Neural crest cell (in vitro differentiated cells): ENCODE results near the gene SV2B. TPM values are rescaled to one million over a fixed set of nuclear protein-coding genes. Genes with fewer than 3 reads are reported as not detected.

Experiments used
- DNase-seq: peaks from one replicate; pipeline ENCODE4 v3.0.0; 2021; ENCODE audit warnings: low read depth, mixed read lengths, low spot score
- H3K27ac Mint-ChIP-seq: one replicate; pipeline ENCODE4 v1.8.0; 2021; ENCODE audit warnings: mild to moderate bottlenecking, mixed read lengths; ENCODE audit not compliant: unreplicated experiment
- H3K27me3 Mint-ChIP-seq: 2 replicates; pipeline ENCODE4 v1.8.0; 2021; ENCODE audit warnings: low read depth, mild to moderate bottlenecking, mixed read lengths
- H3K36me3 Mint-ChIP-seq: 2 replicates; pipeline ENCODE4 v1.8.0; 2021; ENCODE audit warnings: low read depth, mild to moderate bottlenecking, mixed read lengths
- H3K4me1 Mint-ChIP-seq: 2 replicates; pipeline ENCODE4 v1.8.0; 2021; ENCODE audit warnings: mixed read lengths
- H3K4me3 Mint-ChIP-seq: one replicate; pipeline ENCODE4 v1.8.0; 2021; ENCODE audit warnings: mild to moderate bottlenecking, mixed read lengths
- H3K9me3 Mint-ChIP-seq: 2 replicates; pipeline ENCODE4 v1.8.0; 2021; ENCODE audit warnings: mixed read lengths
- CTCF ChIP-seq: fragments of 200-600 bp; sonication (generic); conservative IDR thresholded peaks from 2 replicates; pipeline ENCODE4 v1.5.0; 2021; ENCODE audit warnings: antibody characterized with exemption, mild to moderate bottlenecking
- total RNA-seq: library from RNA; stranded (reverse); gene quantifications from 2 replicates; pipeline ENCODE4 v1.2.1, GENCODE V29; 2021

The SV2B gene
- total RNA-seq, 1 donor from 2014 or later: not detected

- Mint-ChIP-seq H3K27ac (no peak overlapping the region), H3K27me3 (peaks cover 6% of the 10 kb centered on the region), H3K4me3 (no peak overlapping the region), H3K36me3 (no peaks in the 10 kb centered on the region), H3K9me3 (no peaks in the 10 kb centered on the region), H3K4me1 (peaks cover 23% of the 10 kb centered on the region)
- TF ChIP-seq CTCF: no peak
- no peak for DNase-seq
Measured at GRCh38 chr15:91129436-91129835, 29.4 kb downstream of the SV2B start.

DNA sequence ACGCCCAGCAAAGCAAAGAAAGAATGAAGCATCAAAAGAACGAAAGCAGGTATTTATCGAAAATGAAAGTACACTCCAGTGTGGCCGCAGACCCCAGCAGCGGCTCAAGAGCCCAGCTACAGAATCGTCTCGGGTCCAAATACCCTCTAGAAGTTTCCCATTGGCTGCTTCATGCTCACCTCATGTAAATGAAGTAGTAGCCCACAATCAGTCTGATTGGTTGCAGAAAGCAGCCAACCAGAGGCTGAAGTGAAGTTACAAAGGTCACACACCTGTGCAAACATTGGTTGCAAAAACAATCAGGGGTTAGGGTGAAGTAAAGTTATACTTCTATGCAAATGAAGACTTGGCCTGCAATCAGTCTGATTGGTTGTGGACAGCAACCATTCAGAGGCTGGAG is 32.0 kb downstream of the SV2B start:
- DNase-seq: no peak
- Mint-ChIP-seq H3K4me1 (peaks cover 21% of the 10 kb centered on the region), H3K27ac (no peak overlapping the region), H3K4me3 (no peak overlapping the region), H3K9me3 (no peaks in the 10 kb centered on the region), H3K36me3 (no peaks in the 10 kb centered on the region), H3K27me3 (peaks cover 5% of the 10 kb centered on the region)
- TF ChIP-seq CTCF: no peak

DNA sequence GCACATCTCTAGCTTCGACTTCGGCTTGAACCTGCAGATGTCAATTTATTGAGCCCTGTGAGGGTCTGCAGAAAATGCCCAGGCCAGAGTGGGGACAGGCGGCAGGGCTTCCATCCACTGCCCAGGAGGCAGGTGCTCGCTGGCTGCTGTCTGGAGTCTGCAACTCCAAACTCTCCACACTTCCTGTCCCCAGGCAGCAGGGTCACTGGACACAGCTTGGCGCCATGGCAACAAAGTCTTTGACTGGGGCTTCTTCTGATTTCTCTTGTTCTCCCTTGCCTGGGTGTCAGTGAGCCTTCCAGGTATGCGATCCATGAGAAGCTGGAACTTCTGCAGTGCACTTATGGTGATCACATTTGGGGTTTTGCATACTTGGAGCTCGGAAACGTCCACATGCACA is 33.5 kb downstream of the SV2B start:
- Mint-ChIP-seq H3K4me3 (no peak overlapping the region), H3K9me3 (no peaks in the 10 kb centered on the region), H3K27ac (no peak overlapping the region), H3K4me1 (peaks cover 14% of the 10 kb centered on the region), H3K36me3 (no peaks in the 10 kb centered on the region), H3K27me3 (peaks cover 10% of the 10 kb centered on the region)
- DNase-seq: no peak
- no peak for TF ChIP-seq CTCF

GRCh38 chr15:91135201-91136130 is 35.4 kb downstream of the SV2B start:
- Mint-ChIP-seq H3K9me3 (no peaks in the 10 kb centered on the region), H3K4me1 (peaks cover 14% of the 10 kb centered on the region), H3K4me3 (no peak overlapping the region), H3K27me3 (peaks cover 18% of the 10 kb centered on the region), H3K36me3 (no peaks in the 10 kb centered on the region), H3K27ac (peak overlapping the region; percentile 19)
- TF ChIP-seq CTCF: no peak
- no peak for DNase-seq

DNA sequence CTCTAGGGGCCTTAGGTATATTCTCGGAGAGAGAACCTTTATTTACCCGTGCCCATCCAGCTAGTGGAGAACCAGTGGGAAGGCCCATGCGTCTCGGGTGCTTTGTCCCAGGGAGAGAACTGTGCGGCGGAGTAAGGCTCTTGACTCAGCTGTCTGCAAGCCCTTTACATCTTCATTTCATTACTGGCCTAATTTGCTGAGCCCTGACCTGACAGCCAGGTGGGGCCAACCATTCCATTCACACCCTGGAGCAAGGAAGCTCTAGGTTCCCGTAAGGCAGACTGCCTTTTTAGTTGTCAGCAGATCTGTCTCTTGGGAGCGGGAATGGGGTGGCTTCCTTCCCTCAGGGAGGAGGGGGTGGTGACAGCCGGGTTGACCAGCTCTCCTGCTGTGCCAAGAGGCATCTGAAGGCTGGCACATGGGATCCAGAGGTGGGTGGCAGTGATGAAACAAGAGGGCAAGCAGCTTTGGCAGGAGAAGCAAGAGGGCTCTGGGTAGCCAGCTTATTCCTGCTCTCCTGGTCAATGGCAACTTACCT is 36.4 kb downstream of the SV2B start:
- H3K27me3 Mint-ChIP-seq: peaks cover 20% of the 10 kb centered on the region
- no peaks in the 10 kb centered on the region for H3K36me3 Mint-ChIP-seq
- H3K9me3 Mint-ChIP-seq: no peaks in the 10 kb centered on the region
- TF ChIP-seq CTCF: no peak
- H3K4me3 Mint-ChIP-seq: no peak overlapping the region
- H3K4me1 Mint-ChIP-seq: peaks cover 14% of the 10 kb centered on the region
- DNase-seq: no peak
- no peak overlapping the region for H3K27ac Mint-ChIP-seq
